Measurements from ENCODE around the gene EXOC7.

DNA sequence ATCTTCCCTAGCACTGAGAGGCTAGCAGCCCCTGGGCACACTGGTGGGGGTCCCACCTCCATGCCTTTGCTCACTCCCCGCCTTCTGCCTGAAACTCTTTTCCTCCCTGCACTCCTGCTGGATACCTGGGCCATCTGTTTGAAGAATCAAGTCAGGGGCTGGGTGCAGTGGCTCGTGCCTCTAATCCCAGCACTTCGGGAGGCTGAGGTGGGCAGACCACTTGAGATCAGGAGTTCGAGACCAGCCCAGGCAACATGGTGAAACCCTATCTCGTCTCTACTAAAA is 21.7 kb upstream of the EXOC7 start:
- TF ChIP-seq, protein P1, sequence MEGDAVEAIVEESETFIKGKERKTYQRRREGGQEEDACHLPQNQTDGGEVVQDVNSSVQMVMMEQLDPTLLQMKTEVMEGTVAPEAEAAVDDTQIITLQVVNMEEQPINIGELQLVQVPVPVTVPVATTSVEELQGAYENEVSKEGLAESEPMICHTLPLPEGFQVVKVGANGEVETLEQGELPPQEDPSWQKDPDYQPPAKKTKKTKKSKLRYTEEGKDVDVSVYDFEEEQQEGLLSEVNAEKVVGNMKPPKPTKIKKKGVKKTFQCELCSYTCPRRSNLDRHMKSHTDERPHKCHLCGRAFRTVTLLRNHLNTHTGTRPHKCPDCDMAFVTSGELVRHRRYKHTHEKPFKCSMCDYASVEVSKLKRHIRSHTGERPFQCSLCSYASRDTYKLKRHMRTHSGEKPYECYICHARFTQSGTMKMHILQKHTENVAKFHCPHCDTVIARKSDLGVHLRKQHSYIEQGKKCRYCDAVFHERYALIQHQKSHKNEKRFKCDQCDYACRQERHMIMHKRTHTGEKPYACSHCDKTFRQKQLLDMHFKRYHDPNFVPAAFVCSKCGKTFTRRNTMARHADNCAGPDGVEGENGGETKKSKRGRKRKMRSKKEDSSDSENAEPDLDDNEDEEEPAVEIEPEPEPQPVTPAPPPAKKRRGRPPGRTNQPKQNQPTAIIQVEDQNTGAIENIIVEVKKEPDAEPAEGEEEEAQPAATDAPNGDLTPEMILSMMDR (conservative IDR thresholded peaks at IDR 0.05; ENCODE audit: low read depth, low read length), result no peak
- no peak for TF ChIP-seq FOS (IDR thresholded peaks at IDR 0.05; ENCODE audit: low read depth, low read length)

Data from IMR-90 (cell line).